Glutamatergic neuron (in vitro differentiated cells): Measurements from ENCODE around the gene CCDC121. TPM values are rescaled to one million over a fixed set of nuclear protein-coding genes. Genes with fewer than 3 reads are reported as not detected.

Experiments used
- DNase-seq: peaks from one replicate; pipeline ENCODE4 v3.0.0; 2022
- H3K27ac Mint-ChIP-seq: one replicate; pipeline ENCODE4 v1.8.0; 2020; ENCODE audit warnings: mild to moderate bottlenecking, mixed read lengths, inconsistent platforms; ENCODE audit not compliant: unreplicated experiment
- H3K27me3 Mint-ChIP-seq: one replicate; pipeline ENCODE4 v1.8.0; 2020; ENCODE audit warnings: mild to moderate bottlenecking, moderate library complexity, mixed read lengths, inconsistent platforms; ENCODE audit not compliant: unreplicated experiment
- H3K36me3 Mint-ChIP-seq: one replicate; pipeline ENCODE4 v1.8.0; 2020; ENCODE audit warnings: mild to moderate bottlenecking, mixed read lengths, inconsistent platforms; ENCODE audit not compliant: unreplicated experiment
- H3K4me1 Mint-ChIP-seq: one replicate; pipeline ENCODE4 v1.8.0; 2020; ENCODE audit warnings: mild to moderate bottlenecking, low read depth, mixed read lengths, inconsistent platforms; ENCODE audit not compliant: unreplicated experiment
- H3K4me3 Mint-ChIP-seq: one replicate; pipeline ENCODE4 v1.8.0; 2020; ENCODE audit warnings: mild to moderate bottlenecking, mixed read lengths, inconsistent platforms; ENCODE audit not compliant: unreplicated experiment
- H3K9me3 Mint-ChIP-seq: one replicate; pipeline ENCODE4 v1.8.0; 2020; ENCODE audit warnings: mild to moderate bottlenecking, moderate library complexity, mixed read lengths, inconsistent platforms; ENCODE audit not compliant: unreplicated experiment
- total RNA-seq: library from RNA; stranded (reverse); fragmentation: NEBNext Ultra II Directional; extraction: Animal tissue kit (Norgen Biotek cat#: 25700); gene quantifications from one replicate; pipeline ENCODE4 v1.2.1, GENCODE V29; 2021; ENCODE audit not compliant: unreplicated experiment
- TF ChIP-seq, protein P1 (sequence below): fragments of 200-600 bp; sonication (generic); IDR thresholded peaks from one replicate; pipeline ENCODE4 v1.5.0; 2021; ENCODE audit not compliant: partially characterized antibody, unreplicated experiment

Gene CCDC121
- total RNA-seq, 1 donor from 2014 or later, result 5.3 TPM

DNA sequence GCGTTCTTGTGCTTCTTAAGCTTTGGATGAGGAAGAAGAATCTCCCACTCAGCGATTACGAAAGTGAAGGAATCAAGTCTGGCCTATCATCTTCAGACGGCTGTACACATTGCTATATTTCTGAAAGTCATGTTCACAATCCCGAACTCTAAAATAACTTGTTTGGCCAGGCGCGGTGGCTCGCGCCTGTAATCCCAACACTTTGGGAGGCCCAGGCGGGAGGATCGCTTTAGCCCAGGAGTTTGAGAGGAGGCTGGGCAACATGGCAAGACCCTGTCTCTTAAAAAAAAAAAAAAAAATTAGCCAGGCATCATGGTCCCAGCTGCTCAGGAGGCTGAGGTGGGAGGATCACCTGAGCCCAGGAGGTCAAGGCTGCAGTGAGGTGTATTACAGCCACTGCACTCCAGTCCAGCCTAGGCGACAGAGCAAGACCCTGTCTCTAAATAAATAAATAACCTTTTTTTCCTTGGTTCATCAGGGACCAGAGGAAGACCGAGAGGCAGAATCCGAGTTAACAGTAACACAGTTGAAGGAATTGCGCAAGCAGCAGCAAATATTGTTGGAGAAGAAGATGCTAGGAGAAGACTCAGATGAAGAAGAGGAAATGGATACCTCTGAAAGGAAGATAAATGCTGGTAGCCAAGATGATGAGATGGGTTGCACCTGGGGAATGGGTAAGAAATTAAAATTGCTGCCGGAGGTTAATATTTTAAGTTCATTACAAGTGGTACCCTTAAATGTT lies 36.0 kb upstream of the CCDC121 start:
- H3K36me3 Mint-ChIP-seq, result no peaks in the 10 kb centered on the region
- peak overlapping the region; percentile 64 for H3K27ac Mint-ChIP-seq
- H3K9me3 Mint-ChIP-seq, result peaks cover 2% of the 10 kb centered on the region
- H3K4me3 Mint-ChIP-seq, result peak overlapping the region; percentile 100
- peaks cover 10% of the 10 kb centered on the region for H3K4me1 Mint-ChIP-seq
- peaks cover 4% of the 10 kb centered on the region for H3K27me3 Mint-ChIP-seq
- DNase-seq, result no peak
- TF ChIP-seq, protein P1, sequence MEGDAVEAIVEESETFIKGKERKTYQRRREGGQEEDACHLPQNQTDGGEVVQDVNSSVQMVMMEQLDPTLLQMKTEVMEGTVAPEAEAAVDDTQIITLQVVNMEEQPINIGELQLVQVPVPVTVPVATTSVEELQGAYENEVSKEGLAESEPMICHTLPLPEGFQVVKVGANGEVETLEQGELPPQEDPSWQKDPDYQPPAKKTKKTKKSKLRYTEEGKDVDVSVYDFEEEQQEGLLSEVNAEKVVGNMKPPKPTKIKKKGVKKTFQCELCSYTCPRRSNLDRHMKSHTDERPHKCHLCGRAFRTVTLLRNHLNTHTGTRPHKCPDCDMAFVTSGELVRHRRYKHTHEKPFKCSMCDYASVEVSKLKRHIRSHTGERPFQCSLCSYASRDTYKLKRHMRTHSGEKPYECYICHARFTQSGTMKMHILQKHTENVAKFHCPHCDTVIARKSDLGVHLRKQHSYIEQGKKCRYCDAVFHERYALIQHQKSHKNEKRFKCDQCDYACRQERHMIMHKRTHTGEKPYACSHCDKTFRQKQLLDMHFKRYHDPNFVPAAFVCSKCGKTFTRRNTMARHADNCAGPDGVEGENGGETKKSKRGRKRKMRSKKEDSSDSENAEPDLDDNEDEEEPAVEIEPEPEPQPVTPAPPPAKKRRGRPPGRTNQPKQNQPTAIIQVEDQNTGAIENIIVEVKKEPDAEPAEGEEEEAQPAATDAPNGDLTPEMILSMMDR, result no peak

DNA sequence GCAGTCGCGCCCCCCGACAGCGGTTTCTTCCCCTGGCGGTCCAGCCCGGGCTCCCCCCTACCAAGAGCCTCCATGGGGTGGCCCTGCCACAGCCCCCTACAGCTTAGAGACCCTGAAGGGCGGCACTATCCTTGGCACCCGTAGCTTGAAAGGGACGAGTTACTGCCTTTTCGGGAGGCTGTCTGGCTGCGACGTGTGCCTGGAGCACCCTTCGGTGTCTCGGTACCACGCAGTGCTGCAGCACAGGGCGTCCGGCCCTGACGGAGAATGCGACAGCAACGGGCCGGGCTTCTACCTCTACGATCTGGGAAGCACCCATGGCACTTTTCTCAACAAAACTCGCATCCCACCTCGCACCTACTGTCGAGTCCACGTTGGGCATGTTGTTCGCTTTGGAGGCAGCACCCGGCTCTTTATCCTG lies 35.4 kb upstream of the CCDC121 start:
- H3K9me3 Mint-ChIP-seq, result peaks cover 2% of the 10 kb centered on the region
- TF ChIP-seq, protein P1, result no peak
- no peaks in the 10 kb centered on the region for H3K36me3 Mint-ChIP-seq
- H3K27me3 Mint-ChIP-seq, result peaks cover 4% of the 10 kb centered on the region
- H3K27ac Mint-ChIP-seq, result peak overlapping the region; percentile 100
- peak overlapping the region; percentile 100 for H3K4me3 Mint-ChIP-seq
- DNase-seq, result no peak
- H3K4me1 Mint-ChIP-seq, result peaks cover 10% of the 10 kb centered on the region

- Mint-ChIP-seq H3K9me3 (peaks cover 2% of the 10 kb centered on the region), H3K27me3 (peaks cover 4% of the 10 kb centered on the region), H3K4me3 (peak within 1 kb of the TSS; percentile 100), H3K27ac (peak within 1 kb of the TSS; percentile 100), H3K36me3 (no peaks in the 10 kb centered on the region), H3K4me1 (peaks cover 10% of the 10 kb centered on the region)
- TF ChIP-seq, protein P1, result no peak
- DNase-seq, result peak; percentile 79
Measured at GRCh38 chr2:27663285-27664153, 34.7 kb upstream of the CCDC121 start, which contains the start of the genes SLC4A1AP and SUPT7L. Gene SLC4A1AP (plus strand): TSS chr2:27663889. CDS start chr2:27663915, 26 bp downstream. Gene SUPT7L (minus strand): TSS chr2:27663614. CDS start chr2:27662192, 1,422 bp downstream.

DNA sequence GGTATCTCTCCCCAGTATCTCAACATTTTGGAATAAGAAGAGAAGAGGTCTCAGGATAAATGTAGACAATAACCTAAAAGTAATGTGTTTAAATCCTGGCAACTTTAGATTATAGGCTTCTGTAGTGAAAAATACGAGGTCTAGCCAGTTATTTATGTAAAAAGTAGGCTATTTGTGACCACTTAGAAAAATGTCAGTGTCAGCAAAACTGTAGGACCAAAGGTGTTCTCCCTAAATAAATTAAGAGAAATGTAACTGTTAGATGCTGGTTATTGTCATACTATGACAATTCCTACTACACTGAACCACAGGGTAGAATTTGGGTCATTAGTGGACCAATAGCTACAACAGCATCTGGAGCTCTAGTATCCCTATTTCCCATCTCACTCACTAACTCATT lies 32.6 kb upstream of the CCDC121 start:
- Mint-ChIP-seq H3K4me3 (no peak overlapping the region), H3K9me3 (peaks cover 2% of the 10 kb centered on the region), H3K27ac (no peak overlapping the region), H3K36me3 (no peaks in the 10 kb centered on the region), H3K4me1 (peaks cover 10% of the 10 kb centered on the region), H3K27me3 (peaks cover 4% of the 10 kb centered on the region)
- TF ChIP-seq, protein P1, result no peak
- no peak for DNase-seq
